HepG2 (cell line): Measurements from ENCODE around the gene MRPL39. TPM values are rescaled to one million over a fixed set of nuclear protein-coding genes. Genes with fewer than 3 reads are reported as not detected.
A peak's percentile ranks its signal among the peaks of the same experiment; 100 is the strongest.

Experiments
- E2F1 ChIP-seq: sonication (generic); formaldehyde crosslinking; IDR thresholded peaks from 2 replicates; pipeline ENCODE4 v1.5.0; 2020; ENCODE audit warnings: missing genetic modification reagents
- KLF16 ChIP-seq, 2 experiments: sonication (generic) in 1 of 2; formaldehyde crosslinking in 1 of 2; IDR thresholded peaks; 2 replicates each; pipeline versions ENCODE4 v1.6.1 to v1.8.0; 2016 to 2023; ENCODE audit warnings: missing genetic modification reagents in 2 of 2, missing compliant biosample characterization in 1 of 2
- MLLT10 ChIP-seq: sonication (generic); formaldehyde crosslinking; IDR thresholded peaks from 2 replicates; pipeline ENCODE4 v1.4.0; 2020; ENCODE audit warnings: missing genetic modification reagents
- MTF1 ChIP-seq: sonication (generic); formaldehyde crosslinking; IDR thresholded peaks from 2 replicates; pipeline ENCODE4 v1.5.0; 2020; ENCODE audit warnings: missing genetic modification reagents
- PAWR ChIP-seq: sonication (generic); formaldehyde crosslinking; IDR thresholded peaks from 2 replicates; pipeline ENCODE4 v1.4.0; 2020; ENCODE audit warnings: missing genetic modification reagents, mild to moderate bottlenecking, borderline replicate concordance
- PHF5A ChIP-seq: IDR thresholded peaks from one replicate; pipeline ENCODE4 v1.6.1; 2018; ENCODE audit warnings: low read depth, missing genetic modification reagents; ENCODE audit not compliant: unreplicated experiment
- RBAK ChIP-seq: sonication (generic); formaldehyde crosslinking; IDR thresholded peaks from 2 replicates; pipeline ENCODE4 v1.5.1; 2020; ENCODE audit warnings: mild to moderate bottlenecking, missing genetic modification reagents
- SAFB2 ChIP-seq: sonication (generic); formaldehyde crosslinking; IDR thresholded peaks from 2 replicates; pipeline ENCODE4 v1.5.1; 2020; ENCODE audit warnings: missing genetic modification reagents, low read depth, mild to moderate bottlenecking, borderline replicate concordance
- SATB2 ChIP-seq: sonication (generic); formaldehyde crosslinking; IDR thresholded peaks from 2 replicates; pipeline ENCODE4 v1.5.0; 2020; ENCODE audit warnings: missing genetic modification reagents
- SMARCC2 ChIP-seq: fragments of 450-650 bp; IDR thresholded peaks from 2 replicates; pipeline ENCODE4 v1.6.1; 2017; ENCODE audit warnings: antibody characterized with exemption, mild to moderate bottlenecking
- SUZ12 ChIP-seq: fragments of 150-350 bp; IDR thresholded peaks from 2 replicates; pipeline ENCODE4 v1.6.1; 2014; ENCODE audit warnings: low read depth, low read length
- THAP7 ChIP-seq: sonication (generic); formaldehyde crosslinking; IDR thresholded peaks from 2 replicates; pipeline ENCODE4 v1.8.1; 2023; ENCODE audit warnings: mild to moderate bottlenecking, missing genetic modification reagents
- TP53 ChIP-seq: sonication (generic); formaldehyde crosslinking; conservative IDR thresholded peaks from 2 replicates; pipeline ENCODE4 v1.4.0; 2020; ENCODE audit warnings: missing genetic modification reagents
- ZFP37 ChIP-seq: sonication (generic); formaldehyde crosslinking; IDR thresholded peaks from 2 replicates; pipeline ENCODE4 v1.4.0; 2020; ENCODE audit warnings: missing genetic modification reagents, borderline replicate concordance
- ZNF17 ChIP-seq: sonication (generic); formaldehyde crosslinking; IDR thresholded peaks from 2 replicates; pipeline ENCODE4 v1.5.0; 2020; ENCODE audit warnings: mild to moderate bottlenecking, missing genetic modification reagents
- ZNF205 ChIP-seq: IDR thresholded peaks from 2 replicates; pipeline ENCODE4 v1.6.1; 2018; ENCODE audit warnings: missing biosample characterization, missing genetic modification reagents
- ZNF207 ChIP-seq: fragments of 450-650 bp; IDR thresholded peaks from 2 replicates; pipeline ENCODE4 v1.6.1; 2016; ENCODE audit warnings: antibody characterized with exemption, borderline replicate concordance
- ZNF572 ChIP-seq: sonication (generic); formaldehyde crosslinking; IDR thresholded peaks from 2 replicates; pipeline ENCODE4 v1.5.1; 2020; ENCODE audit warnings: mild to moderate bottlenecking, missing genetic modification reagents
- ZNF660 ChIP-seq: sonication (generic); formaldehyde crosslinking; IDR thresholded peaks from 2 replicates; pipeline ENCODE4 v1.5.1; 2020; ENCODE audit warnings: mild to moderate bottlenecking, low read depth, missing genetic modification reagents, borderline replicate concordance
- ZNF670 ChIP-seq: sonication (generic); formaldehyde crosslinking; IDR thresholded peaks from 2 replicates; pipeline ENCODE4 v1.8.0; 2022; ENCODE audit warnings: mild to moderate bottlenecking, missing genetic modification reagents, borderline replicate concordance
- ZNF878 ChIP-seq: sonication (generic); formaldehyde crosslinking; IDR thresholded peaks from 2 replicates; pipeline ENCODE4 v1.8.1; 2023; ENCODE audit warnings: mild to moderate bottlenecking, missing genetic modification reagents, moderate library complexity
- polyA plus RNA-seq, 8 experiments: library from polyadenylated mRNA; depleted of rRNA in 3 of 8; stranded (reverse) in 7 of 8; unstranded in 1 of 8; fragments of >200 nt; fragmentation: Illumina TruSeq in 4 of 8; extraction: Trizol in 4 of 8; gene quantifications; 2 replicates each; pipeline versions ENCODE4 v1.2.1 to v1.2.3, GENCODE V29; 2011 to 2016; ENCODE audit warnings: low read depth in 4 of 8, missing spikeins in 1 of 8, mixed read lengths in 1 of 8; ENCODE audit not compliant: insufficient read depth in 1 of 8
- total RNA-seq, 5 experiments: library from RNA; depleted of rRNA; stranded (reverse); fragments of >200 nt; fragmentation: Illumina TruSeq; extraction: Trizol; gene quantifications; 2 replicates each; pipeline ENCODE4 v1.2.3, GENCODE V29; 2016; ENCODE audit warnings: low read depth in 1 of 5
- TF ChIP-seq, protein P1 (sequence below): IDR thresholded peaks from 2 replicates; pipeline ENCODE4 v1.6.1; 2016; ENCODE audit warnings: low read depth, borderline replicate concordance
- TF ChIP-seq, protein P2 (sequence below): sonication (generic); formaldehyde crosslinking; IDR thresholded peaks from 2 replicates; pipeline ENCODE4 v1.5.0; 2020; ENCODE audit warnings: missing genetic modification reagents, mild to moderate bottlenecking, borderline replicate concordance
- TF ChIP-seq, protein P3 (sequence below): sonication (generic); formaldehyde crosslinking; IDR thresholded peaks from 2 replicates; pipeline ENCODE4 v1.4.0; 2020; ENCODE audit warnings: missing genetic modification reagents, borderline replicate concordance

MRPL39 gene
- total and polyA plus RNA-seq, 2 of the 13 experiments (the other 11 are each of a cell fraction or from before 2014, with no cell fraction given), result 29.1 to 91.2 TPM

DNA sequence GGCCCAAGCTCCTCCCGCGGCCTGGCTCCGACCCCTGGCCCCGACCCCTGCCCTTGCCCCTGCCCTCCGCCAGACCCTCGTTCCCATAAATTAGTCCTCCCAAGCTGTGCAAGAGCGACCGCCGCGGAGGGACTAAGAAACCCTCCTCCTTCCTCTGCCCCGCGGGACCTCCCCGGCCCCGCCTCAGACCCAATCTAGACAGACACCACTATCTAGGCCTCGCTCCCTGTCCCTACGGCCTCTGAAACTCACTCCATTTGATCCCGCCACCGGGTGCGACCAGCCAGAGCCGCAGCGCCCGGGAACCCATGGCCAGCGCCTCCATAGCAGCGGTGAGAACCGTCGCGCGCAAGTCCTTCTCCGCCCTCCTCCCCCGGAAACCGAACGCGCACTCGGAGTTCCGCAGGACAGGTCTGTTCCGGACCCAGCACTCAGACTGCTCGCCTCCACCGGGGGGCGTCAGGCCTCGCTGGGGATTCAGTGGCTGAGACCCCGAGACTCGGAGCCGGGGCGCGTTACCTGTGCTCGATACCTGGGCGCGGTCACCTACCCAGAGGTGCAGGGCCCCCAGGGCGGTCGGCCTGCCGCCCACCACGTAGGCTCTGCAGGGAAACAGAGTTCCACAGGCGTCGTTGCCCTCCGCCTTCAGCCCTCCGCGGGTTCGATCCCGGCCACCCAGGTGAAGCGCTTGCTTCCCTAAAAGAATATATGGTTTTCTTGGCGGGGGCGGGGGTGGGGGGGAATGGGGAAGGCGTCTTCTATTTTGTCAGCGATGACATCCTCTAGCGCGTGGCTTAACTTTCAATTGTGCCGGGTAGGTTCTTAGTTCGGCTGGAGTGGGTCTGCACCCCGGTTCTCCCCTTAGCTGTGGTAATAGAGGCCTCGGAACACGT, at the start of gene MRPL39 (continued):
- peak in 1 of 2 experiments; percentile 85; a peak in 2 of 4 replicates for TF ChIP-seq KLF16 (CRISPR knock-in tag; IDR thresholded peaks at IDR 0.05)
- TF ChIP-seq RBAK (CRISPR knock-in tag), result no peak
- TF ChIP-seq TP53, result 0 out of 2 replicates have a peak, but pooled peaks have one; percentile 42
- TF ChIP-seq, protein P1, sequence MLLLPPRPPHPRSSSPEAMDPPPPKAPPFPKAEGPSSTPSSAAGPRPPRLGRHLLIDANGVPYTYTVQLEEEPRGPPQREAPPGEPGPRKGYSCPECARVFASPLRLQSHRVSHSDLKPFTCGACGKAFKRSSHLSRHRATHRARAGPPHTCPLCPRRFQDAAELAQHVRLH, result peak; percentile 90; the same call in 1 of the 2 replicates
- TF ChIP-seq ZNF660 (CRISPR knock-in tag), result no peak
- TF ChIP-seq, protein P2, sequence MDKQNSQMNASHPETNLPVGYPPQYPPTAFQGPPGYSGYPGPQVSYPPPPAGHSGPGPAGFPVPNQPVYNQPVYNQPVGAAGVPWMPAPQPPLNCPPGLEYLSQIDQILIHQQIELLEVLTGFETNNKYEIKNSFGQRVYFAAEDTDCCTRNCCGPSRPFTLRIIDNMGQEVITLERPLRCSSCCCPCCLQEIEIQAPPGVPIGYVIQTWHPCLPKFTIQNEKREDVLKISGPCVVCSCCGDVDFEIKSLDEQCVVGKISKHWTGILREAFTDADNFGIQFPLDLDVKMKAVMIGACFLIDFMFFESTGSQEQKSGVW (CRISPR knock-in tag), result no peak
- TF ChIP-seq ZNF17 (CRISPR knock-in tag), result 0 out of 2 replicates have a peak, but pooled peaks have one; percentile 61
- peak; percentile 62; the same call in 1 of the 2 replicates for TF ChIP-seq E2F1
- TF ChIP-seq ZNF878, result peak; percentile 90
- TF ChIP-seq PHF5A (CRISPR knock-in tag), result peak; percentile 55
- TF ChIP-seq ZNF207, result no peak
- TF ChIP-seq, protein P3, sequence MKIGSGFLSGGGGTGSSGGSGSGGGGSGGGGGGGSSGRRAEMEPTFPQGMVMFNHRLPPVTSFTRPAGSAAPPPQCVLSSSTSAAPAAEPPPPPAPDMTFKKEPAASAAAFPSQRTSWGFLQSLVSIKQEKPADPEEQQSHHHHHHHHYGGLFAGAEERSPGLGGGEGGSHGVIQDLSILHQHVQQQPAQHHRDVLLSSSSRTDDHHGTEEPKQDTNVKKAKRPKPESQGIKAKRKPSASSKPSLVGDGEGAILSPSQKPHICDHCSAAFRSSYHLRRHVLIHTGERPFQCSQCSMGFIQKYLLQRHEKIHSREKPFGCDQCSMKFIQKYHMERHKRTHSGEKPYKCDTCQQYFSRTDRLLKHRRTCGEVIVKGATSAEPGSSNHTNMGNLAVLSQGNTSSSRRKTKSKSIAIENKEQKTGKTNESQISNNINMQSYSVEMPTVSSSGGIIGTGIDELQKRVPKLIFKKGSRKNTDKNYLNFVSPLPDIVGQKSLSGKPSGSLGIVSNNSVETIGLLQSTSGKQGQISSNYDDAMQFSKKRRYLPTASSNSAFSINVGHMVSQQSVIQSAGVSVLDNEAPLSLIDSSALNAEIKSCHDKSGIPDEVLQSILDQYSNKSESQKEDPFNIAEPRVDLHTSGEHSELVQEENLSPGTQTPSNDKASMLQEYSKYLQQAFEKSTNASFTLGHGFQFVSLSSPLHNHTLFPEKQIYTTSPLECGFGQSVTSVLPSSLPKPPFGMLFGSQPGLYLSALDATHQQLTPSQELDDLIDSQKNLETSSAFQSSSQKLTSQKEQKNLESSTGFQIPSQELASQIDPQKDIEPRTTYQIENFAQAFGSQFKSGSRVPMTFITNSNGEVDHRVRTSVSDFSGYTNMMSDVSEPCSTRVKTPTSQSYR (CRISPR knock-in tag), result no peak; the same call in 1 of the 2 replicates
- no peak for TF ChIP-seq MTF1 (CRISPR knock-in tag)
- TF ChIP-seq SATB2, result no peak
- TF ChIP-seq ZNF572 (CRISPR knock-in tag), result 0 out of 2 replicates have a peak, but pooled peaks have one; percentile 49
- TF ChIP-seq SMARCC2, result no peak
- TF ChIP-seq THAP7 (CRISPR knock-in tag), result no peak
- peak; percentile 80; the same call in 1 of the 2 replicates for TF ChIP-seq ZNF670 (CRISPR knock-in tag)
- TF ChIP-seq ZNF205 (CRISPR knock-in tag), result peak; percentile 83; the same call in 1 of the 2 replicates
- no peak for TF ChIP-seq MLLT10 (CRISPR knock-in tag)
- TF ChIP-seq ZFP37 (CRISPR knock-in tag), result 0 out of 2 replicates have a peak, but pooled peaks have one; percentile 49
- no peak for TF ChIP-seq SUZ12
- TF ChIP-seq PAWR, result no peak
- no peak; the same call in 1 of the 2 replicates for TF ChIP-seq SAFB2 (CRISPR knock-in tag)
